GM18861 (cell line): ENCODE measurements around the gene USP47.
A peak's percentile ranks its signal among the peaks of the same experiment; 100 is the strongest.

Source experiments
- ATAC-seq: cut with Tn5 transposase; IDR thresholded peaks from one replicate; pipeline ENCODE4 v1.9.1; 2021; ENCODE audit not compliant: unreplicated experiment

Gene USP47

DNA sequence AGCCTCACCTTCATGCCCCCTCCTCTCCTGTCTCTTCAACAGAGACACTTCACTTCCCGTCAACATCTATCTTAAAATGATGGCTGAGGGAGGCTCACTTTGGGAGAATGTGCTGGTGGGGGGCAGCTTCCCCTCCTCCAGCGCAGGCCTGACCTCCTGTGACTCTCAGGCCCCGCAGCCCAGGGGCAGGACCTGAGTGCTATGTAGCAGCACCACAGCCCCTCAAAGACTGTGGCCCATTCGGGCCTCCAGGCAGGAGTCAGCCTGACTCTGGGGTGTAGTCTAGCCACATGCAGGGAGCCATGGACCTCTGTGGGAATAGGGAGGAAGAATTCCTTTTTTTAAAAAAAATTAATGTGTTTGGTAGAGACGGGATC lies 123.0 kb downstream of the USP47 start:
- no peak for ATAC-seq

DNA sequence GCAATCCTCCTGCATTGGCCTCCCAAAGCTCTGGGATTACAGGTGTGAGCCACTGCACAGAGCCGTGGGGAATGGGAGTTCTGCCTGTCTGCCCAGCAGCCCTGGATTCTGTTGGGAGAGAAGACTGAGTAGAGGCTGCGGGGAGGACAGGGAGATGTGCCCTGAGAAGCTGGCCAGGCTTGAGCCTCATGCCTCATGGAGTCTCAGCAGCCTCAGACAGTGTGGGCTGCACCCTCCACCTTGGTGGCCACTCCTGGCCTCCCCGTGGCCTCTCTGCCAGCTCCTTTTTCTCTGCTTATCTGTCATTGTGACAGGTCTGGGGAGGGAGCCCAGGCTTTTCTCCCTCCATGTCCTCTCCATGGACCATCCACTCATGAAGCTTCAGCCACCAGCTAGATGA lies 123.4 kb downstream of the USP47 start:
- no peak for ATAC-seq

DNA sequence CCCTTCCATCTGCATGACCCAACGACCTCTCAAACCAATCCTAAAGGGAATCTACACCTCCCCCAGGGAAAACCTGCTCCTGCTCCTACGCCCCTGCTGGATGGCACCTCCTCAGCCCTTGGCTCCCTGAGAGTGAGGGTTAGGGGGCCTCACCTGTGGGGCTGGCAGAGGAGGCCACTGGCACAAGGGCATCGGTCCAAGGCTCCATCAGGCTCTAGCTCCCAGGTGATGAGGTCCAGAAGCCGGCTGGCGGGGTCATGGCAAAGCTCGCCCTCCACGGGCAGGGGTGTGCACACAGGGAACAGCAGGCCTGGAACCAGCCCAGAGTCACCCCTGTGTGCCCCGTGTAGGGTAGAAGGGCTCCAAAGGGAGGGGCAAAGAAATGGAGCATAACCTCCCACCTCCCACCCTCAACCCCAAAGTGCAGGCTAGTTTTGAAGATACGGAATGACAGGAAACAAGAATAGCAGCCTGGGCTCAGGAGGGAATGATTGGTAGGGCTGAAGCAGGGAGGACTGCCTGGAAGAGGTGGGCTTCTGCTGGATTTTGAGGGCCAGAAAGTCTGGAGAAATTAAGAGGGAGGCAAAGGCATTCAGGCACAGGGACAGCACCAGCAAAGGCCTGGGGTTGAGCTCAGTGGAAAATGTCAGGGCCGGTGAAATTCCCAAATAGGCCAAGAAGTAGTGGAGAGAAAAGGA lies 124.0 kb downstream of the USP47 start:
- no peak for ATAC-seq

DNA sequence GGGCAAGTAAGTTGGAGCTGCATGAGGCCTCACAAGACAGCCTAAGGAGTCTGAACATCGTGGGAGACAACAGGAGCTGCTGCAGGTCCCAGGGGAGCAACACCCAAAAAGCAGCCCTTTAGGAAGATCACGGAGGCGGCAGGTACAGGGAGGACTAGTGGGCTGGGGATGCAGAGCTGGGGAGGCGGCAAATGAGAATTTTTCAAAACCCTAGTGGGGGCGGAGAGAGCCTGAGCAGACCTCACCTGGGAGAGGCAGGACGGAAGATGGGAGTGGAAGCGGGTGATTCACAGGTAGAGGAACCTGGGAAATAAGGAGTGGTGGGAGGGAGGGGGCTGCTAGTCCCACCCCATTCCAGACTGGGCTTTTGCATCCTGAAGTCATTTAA lies 124.6 kb downstream of the USP47 start:
- no peak for ATAC-seq

DNA sequence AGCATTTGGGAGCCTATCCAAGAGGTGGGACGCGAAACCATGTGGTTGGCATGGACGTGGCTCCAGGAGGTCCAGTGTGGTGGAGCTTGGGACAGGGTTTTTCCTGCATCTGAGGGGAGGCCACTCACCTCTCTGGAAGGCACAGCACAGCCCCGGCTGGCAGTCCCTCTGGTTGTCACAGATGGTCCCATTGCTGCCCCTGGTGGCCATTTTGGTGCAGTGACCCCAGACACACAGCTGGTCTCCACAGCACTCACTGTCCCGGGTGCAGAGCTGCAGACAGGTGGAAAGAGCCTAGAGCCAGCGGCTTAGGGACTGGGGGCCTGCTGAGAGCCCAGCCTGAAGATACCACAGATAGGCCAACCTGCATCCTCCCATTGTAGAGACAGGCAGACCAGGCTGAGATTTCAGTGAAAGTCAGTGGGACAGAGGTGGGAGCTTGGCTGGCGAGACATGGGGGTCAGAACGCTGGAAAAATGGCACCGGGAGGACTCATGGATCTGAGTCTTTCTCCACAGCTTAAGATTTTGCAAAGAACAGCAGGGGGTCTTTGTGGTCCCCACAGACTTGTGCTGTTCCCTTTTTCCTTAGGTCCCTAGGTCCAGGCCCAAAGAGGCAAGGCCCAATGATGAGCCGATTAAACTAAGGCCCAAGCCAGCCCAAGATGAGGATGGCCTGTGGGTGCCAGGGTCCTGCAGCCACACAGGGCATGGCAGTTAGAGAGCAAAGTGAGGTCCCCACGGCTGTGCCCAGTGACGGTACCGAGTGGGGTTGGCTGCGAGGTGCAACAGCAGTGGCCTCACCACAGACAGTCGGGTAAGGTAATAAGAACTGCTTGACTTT lies 125.3 kb downstream of the USP47 start:
- peak; percentile 88 for ATAC-seq

DNA sequence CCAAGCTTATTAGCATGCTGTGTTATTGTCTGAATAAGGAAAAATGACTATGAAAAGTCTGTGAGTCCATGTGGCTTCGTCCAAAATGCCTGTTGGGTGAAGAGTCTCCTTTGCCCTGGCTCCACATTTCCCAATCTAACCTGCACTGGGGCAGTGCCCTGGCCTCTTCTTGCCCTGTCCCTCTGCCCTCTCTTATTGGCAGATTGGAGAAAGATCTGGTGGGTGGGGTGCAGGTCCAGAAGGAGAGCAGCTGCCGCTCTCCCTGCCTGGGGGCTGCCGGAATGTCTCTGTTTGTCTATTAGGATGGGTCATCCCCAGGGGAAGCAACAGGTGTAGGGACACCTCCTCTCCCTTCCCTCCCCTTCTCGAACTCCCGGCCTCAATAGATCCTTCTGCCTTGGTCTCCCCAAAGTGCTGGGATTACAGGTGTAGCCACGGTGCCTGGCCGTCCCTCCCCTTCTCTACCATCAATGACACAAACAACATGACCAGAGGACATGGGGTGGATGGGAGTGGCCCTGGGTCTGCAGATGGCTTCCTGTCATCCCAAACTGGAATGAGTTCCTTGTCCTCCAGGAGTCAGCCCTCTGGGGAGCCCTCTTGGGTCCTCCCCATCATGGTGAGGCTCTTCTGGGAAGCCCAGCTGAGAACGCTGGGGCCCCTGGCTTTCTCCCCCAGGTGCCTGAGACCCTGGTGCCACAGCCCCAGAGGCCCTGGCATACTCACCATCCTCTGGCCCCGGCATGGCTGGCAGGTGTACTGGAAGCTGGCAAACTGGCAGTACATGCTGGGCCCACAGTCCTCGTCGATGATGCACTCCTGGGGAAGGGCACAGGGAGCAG lies 126.1 kb downstream of the USP47 start:
- no peak for ATAC-seq

DNA sequence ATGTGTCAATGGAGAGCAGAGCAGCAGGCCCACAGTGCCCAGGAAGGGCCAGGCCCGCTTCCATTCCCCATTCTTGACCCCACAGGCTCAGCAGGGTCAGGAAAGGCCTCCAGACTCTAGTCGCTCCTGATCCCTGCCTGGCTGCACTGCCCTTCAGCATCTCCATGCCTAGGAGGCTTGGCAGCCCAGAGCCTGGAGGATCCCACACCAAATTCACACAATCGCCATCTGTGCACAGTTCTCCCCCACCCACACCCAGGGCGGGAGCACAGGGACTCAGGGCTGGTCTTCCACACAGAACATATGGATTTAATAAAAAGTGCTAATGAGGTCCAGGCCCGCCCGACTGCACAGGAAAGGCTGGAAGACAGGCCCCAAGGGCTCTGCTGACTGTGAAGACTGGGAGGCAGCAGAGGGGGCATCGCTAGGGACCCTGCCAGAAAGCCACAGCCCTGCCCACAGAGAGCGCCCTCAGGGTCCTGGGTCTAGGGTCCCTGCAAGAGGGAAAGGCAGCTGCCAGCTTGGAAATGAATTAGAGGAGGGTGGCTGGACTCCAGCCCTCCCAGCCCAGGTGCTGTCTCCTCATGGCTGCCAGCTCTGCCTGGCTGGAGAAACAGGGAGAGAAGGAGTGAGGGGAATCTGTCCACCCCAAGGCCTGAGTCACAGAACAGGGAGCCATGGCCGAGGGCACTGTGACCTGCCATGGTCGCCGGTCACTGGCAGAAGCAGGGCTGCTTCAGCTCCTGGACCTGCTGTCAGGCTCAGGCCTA lies 126.9 kb downstream of the USP47 start:
- no peak for ATAC-seq

DNA sequence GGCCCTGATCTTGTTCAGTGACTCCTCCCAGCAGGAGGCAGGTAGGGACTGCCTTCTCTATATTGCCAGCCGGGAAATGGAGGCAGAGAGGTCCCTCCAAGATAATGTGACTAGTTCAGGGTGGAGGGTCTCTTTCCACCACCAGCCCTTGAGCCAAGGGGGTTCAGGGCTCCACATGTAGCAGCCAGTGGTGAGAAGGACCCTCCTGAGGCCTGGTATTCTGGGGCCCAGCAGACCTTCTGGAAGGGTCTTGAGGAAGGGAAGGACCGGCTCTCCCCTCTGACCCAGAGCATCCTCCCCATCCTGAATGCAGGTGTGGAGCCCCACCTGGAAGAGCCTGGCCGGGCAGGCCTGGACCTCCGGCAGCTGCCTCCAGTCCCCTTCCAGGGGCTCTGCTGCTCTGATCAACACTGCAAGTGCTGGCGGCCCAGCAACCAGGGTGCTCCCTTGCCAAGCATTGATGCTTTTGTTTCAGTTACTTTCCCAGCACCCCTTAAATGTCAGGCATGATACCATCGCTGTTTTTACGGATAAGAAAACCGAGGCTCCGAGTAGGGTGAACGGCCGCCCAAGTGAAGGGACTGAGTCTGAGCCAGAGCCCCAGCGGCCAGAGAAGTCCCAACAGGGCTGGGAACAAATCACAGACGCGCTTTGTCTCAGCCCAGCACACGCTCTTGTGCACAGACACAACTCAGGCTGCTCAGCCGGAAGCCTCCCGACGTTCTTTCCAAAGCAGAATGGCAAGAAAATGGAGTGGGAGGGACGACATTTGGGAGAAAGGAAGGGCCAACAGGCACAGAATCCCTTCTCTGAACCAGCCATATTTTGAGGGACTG lies 127.8 kb downstream of the USP47 start:
- ATAC-seq = no peak

DNA sequence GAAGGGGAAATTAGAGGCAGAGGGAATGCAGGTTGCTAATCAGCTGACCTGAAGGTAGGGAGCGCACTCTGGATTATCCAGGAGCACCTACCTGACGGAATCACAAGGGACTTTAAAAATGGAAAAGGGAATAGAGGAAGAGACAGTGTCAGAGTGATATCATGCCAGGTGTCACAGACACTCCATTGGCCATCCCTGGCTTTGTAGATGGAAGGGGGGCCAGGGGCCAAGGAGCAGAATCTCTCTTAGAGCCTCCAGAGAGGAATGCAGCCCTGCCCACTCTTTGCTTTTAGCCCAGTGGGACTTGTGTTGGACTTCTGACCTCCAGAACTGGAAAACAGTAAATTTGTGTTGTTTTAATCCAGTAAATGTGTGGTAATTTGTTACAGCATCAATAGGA lies 128.8 kb downstream of the USP47 start:
- ATAC-seq = no peak

DNA sequence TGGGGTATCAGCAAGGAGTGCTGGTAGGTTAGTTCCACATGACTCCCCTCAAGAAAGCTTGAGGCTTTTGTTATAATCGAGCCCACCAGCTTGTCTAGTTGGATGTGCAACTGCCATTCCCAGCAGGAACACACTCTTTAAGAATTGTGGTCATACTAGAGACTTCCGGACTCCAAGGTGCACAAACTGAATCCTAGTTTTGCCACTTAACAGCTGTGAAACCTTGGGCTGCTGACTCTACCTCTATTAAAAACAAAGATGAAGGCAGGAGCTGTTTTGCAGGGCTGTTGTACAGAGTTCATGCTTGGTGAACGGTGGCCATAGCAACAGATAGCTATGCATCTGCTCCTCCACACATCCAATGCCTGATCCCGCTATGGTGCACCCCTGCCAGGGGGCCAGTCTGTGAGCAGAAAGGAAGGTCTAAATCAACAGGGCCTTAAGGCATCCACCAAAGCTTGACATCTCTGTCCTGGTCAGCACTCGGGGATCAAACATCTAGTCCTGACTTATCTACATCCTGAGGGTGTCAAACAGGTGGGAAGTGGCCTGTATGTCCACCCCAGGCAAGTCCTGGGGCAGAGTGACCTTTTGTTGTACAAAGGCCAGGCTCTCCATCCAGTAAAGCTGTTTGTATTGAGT lies 130.3 kb downstream of the USP47 start:
- no peak for ATAC-seq

DNA sequence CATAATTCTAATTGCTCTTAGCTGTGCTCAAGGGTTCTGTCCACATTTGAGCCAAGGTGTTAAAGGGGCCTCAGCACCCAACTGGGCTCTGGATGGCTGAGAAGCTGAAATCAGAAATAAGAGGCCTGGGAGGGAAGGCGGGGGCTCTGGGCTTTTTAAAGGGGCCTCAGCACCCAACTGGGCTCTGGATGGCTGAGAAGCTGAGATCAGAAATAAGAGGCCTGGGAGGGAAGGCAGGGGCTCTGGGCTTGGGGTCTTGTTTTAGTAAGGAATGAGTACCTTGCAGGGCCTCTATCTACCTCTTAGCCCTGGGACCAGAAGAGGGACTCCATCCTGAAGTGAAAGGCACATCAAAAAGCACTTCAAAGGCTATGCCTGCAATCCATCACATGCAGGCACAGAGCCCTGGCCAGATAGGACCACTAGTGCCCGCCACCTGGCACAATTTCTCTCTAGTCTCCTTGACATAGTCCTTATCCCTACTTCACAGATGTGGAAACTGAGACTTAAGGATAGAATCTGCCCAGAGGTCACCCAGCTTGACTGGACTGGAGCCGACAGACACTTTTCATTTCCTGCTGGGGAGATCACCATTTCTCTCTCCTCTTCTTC lies 131.1 kb downstream of the USP47 start:
- ATAC-seq = no peak

DNA sequence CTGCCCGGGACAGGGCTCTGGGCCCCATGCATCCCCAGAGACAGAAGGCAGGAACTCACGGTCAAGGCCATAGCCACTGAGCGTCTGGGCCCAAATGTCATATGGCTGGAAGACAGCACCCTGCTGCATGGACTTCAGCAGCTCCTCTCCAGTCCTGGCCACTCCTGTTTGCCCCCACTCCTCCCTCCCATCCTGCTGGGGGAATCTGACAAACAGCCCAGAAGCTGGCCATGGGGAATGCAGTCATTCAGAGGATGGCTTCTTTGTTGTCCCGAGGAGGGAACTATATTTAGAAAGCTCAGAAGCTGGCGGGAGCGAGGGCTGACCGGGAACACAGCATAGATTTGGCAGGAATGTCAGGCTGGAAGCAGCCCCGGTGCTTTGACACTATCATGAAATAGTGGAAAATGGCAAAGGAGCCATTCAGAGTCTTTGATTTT lies 131.6 kb downstream of the USP47 start:
- ATAC-seq = no peak

DNA sequence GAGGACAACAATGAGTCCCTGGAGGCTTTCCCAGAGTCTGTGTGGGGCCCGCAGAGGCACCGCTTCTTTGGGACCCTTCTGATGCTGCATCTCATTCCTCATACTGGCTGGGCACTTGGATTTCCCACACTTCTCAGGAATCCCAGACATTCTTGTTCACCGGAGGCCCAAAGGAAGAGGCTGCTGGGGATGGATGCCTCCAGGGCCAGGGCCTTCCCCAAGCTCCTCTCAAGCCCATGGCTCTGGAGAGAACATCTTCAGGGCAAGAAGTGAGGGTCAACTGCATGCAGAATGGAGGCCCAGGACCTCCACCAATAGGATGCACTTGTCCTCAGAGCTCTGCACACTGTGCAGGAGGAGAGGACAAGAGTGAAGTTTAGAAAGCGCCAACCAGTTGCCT lies 132.1 kb downstream of the USP47 start:
- no peak for ATAC-seq

DNA sequence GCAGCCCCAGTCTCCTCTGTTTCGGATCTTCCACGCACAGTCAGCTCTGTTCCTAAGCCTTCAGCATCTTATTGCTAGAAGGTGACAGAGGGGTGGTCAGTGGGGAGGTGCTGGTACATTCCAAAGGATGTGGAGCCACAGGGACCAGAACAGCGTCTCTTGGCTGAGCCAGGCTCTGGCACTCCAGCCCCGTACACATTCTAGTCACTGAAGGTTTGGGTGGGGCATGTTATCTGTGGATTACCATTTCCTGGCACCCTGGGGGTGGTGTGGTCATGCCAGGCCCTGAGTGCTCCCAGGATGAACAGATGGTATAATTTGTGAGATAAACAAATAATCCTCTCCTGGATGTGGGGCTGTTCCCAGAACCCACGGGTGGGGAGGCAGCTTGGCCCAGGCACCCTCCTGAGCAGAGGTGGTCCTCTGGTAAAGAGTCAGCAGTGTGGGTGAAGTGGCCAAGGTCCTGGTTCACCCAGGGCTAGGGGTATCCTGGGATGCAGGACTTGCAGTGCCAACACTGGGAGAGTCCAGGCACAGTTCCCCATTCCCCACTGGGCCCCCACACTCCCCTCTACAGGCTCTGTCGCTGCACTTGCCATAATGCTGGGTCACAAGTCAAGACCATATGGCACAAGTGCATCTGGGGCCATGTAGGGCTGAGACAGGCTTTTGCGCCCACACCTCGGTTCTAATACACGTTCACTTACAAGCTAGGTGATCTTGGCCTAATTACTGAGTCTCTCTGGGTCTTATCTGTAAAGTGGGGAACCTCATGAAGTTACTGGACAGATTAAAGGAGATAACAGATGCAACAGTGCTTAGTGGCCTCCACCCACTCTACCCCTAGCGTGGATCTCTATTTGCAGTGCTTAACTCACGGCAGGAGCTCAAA lies 133.7 kb downstream of the USP47 start:
- no peak for ATAC-seq

DNA sequence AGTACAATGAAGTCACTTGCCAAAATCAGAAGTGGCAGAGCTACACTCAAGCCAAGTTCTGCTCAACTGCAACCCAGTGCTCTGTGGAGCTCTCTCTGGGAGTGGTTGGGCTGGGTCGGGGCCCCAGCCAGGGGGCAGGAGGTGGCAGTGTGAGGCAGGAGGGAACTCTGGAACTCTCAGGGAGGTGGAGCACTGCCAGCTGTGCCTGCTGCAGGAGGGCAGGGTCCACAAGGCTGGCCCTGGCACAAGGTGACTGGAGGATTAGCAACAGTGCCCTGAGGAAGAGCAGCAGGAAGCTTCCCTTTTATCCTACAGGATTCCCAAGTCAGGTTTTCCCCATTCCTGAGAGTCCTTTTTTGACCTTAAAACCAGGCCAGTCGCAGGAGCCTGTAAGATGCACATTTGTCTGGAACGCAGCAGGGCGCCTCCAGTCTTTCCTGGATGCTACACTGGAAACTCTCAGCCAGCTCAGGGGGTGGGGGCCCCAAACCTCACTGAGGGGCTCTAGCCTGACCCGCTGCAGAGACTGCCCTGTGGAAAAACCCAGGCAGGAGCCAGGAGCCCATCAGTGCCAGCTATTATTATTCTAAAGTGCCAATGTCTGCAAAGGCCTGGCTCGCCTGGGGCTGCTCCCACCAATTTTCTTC lies 134.8 kb downstream of the USP47 start:
- ATAC-seq = no peak

DNA sequence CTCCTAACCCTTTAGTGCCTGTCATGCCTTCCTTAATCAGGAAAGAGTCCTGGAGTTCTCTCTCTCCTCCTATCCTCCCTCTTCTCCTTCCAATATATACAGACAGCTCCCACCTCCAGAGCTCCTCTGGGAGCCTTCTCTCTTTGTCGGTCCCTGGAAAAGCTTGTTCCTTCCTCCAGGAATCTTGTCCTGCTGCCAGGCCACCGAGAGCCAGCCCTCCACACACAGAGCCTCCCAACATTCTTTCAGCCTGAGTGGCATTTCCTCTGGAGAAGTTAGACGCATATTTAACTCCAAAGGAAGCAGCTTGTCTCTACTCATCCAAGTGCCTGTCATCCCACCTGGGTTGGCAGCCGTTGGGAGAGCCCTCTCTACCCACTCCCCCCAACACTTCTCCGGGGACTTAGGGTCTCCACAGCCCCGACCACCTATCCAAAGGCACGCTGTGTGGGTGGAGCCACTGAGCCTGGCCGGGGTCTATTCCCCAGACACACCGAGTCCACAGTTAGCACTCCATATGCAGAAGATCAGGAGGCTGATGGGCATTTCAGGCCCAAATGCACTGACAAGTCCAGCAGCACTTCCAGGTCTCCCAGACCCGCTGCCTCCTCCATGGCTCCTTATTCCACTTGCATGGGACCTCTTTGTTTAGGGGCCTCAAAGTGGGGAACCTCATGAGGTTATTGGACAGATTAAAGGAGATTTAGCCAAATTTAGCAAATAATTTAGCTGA lies 135.6 kb downstream of the USP47 start:
- ATAC-seq = no peak

DNA sequence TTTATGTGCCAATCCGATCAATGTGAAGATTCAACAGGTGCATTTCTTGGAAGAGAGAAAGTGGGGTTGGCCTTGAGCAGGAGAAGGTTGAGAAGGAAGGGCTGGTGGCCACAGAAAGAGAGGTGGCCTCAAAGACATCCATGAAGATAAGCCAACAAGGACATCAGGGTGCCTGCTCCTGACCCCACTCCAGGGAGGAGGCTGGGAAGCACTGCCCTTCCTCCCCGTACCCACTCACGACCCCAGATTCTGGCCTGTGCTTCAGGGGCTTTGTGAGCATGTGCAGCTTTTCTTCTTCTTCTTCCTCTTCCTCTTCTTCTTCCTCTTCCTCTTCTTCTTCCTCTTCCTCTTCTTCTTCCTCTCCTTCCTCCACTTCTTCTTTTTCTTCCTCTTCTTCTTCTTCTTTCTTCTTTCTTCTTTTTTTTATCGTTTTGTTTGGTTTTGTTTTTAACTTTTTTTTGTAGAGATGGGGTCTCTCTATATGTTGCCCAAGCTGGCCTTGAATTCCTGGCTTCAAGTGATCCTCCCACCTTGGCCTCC lies 136.4 kb downstream of the USP47 start:
- no peak for ATAC-seq
